G401.6 (cell line): Measurements from ENCODE around the gene HOATZ.

Source experiments
- FAIRE-seq: peaks from 2 replicates; lab custom pipeline; 2012; peaks lifted over from hg19 to GRCh38; lab: Jason Lieb, UNC

The HOATZ gene

GRCh38 chr11:111549869-111550203 is 35.3 kb downstream of the HOATZ start:
- FAIRE-seq, result no peak

DNA sequence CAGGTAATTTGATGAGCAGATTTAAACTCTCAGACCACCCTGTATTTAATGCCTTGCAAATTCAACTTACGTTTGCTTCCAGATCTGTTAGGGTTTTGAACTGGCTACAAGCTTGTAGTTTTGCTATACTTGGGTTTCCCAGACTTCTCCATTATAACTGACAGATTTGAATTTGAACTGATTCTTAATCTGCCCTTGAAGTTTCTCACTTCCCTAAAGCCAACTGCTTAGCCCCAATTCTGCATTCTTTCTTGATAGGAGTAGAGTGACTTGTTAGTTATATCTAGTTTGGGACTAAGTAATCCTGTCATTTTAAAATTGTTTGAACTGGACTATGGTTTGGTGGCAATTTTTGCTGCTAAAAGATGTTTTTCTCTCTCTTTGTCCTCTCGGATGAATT is 35.7 kb downstream of the HOATZ start:
- FAIRE-seq, result no peak

- no peak for FAIRE-seq
These were observed 40.0 kb downstream of the HOATZ start for GRCh38 chr11:111554532-111554931.

GRCh38 chr11:111555255-111555654 is 40.7 kb downstream of the HOATZ start:
- FAIRE-seq, result no peak

DNA sequence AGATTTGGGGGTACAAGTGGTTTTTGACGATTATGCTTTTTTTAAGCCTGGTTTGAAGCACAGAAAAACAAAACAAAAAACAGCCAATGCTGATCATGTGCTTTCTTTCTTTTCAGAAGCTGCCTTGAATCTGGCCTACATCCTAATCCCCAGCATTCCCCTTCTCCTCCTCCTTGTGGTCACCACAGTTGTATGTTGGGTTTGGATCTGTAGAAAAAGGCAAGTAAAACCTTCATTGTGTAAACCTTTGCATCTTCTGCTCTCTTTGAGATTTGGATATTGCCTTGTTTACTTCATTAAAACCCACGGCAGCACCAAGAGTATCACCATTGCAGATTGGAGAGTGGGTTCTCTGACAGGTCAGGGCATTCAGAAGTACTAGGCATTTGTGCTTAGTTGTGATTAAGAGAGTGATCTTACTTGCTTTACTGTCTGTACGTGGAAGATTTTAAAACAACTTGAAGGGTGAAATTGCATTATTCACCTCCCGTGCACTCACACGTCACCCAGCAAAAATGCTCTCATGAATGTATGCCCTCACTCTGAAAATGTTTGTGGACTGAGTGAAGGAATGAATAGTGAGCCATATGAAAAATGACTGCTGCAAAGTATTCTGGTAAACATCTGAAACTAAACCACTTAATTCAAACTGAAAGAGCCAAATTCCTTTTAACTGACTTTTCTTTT is 43.0 kb downstream of the HOATZ start:
- FAIRE-seq, result no peak

DNA sequence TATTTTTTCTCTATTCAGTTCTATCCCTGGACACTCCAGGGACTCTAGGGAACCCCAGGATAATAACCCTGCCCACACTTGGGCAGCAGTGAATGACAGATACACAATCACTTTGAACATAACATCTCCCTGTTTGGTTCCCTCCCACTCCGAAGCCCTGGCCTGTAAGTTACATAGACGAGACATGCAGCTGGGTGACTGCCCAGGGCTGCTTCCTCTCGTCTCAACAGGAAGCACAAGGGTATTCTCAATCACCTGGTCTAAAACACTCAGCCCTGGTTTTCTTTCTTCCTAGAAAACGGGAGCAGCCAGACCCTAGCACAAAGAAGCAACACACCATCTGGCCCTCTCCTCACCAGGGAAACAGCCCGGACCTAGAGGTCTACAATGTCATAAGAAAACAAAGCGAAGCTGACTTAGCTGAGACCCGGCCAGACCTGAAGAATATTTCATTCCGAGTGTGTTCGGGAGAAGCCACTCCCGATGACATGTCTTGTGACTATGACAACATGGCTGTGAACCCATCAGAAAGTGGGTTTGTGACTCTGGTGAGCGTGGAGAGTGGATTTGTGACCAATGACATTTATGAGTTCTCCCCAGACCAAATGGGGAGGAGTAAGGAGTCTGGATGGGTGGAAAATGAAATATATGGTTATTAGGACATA is 45.4 kb downstream of the HOATZ start:
- FAIRE-seq, result no peak

GRCh38 chr11:111560800-111561199 is 46.2 kb downstream of the HOATZ start:
- no peak for FAIRE-seq

DNA sequence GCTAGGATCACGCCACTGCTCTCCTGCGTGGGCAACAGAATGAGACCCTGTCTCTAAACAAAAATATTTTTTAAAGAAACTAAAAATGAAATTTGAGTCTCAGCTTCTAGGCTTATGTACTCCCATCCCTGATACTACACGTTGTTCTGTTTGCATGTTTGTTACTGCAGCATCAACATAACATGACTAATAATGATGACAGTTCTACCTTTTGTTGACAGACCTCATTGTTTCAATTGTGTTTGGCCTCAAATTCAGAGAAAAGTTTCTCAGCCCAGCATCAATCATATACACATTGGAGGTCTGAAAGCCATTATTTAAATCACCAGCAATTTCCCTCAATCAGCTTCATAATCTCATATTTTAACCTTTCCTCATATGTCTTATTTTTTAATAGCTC is 46.7 kb downstream of the HOATZ start:
- no peak for FAIRE-seq

- FAIRE-seq, result peak; percentile 69
These were observed 47.3 kb downstream of the HOATZ start for GRCh38 chr11:111561791-111562325.

DNA sequence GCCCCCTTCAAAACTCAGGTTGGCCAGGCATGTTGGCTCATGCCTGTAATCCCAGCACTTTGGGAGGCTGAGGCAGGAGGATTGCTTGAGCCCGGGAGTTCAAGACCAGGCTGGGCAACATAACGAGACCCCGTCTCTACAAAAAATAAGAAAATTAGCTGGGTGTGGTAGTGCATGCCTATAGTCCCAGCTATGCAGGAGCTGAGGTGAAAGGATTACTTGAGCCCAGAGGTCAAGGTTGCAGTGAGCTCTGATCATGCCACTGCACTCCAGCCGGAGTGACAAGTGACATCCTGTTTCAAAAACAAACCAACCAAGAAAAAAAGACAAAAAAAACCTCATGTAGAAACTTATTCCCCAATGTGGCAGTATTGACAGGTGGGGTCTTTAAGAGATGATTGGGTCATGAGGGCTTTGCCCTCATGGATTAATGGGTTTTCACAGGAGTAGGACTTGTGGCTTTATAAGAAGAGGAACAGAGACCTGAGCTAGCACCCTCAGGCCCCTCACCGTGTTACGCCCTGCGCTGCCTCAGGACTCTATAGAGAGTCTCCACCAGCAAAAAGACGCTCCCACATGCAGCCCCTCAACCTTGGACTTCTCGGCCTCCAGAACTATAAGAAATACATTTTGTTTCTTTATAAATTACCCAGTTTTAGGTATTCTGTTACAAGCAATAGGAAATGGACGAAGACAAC is 48.3 kb downstream of the HOATZ start:
- no peak for FAIRE-seq

DNA sequence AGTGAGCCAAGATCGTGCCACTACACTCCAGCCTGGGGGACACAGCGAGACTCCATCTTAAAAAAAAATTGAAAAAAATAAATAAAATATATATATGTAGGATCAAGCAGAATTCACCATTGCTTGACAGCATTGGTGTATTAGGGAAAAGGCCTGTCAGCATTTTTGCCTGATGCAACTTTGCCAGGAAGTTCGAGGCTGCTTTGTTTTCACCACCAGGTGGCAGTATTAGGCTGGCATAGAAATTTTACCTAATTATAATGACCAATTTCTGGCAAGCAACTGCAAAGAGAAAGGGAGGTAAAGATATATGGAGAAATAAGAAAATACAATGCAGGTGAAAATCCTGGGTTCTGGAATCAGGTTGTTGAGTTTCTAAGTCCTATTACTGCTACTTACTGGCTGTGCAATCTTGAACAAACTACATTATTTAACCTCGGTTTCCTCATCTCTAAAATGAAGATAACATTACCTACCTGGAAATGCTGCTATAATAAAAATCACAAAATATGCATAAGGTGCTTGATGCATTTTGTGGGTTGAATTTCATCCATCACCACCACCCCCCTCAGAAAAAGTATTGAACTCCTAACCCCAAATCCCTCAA is 50.6 kb downstream of the HOATZ start:
- peak; percentile 98 for FAIRE-seq

DNA sequence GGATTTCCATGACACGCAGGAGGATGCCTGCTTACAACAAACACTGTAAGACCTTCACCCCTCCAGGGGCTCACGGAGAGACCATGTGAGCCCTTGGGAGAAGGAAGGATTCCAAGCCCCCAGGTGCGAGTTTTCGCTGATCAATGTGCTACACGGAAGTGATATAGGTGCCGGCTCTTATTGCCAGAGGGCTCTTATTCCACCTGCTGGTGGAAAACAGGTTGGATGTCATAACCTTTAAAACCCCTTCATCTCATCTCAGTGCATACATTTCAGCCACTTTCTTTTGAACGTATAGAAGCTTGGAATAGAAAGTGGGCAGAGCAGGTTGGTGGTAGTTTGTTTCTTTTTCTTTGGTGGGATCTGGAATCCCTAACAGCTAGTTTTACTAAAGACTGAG is 51.7 kb downstream of the HOATZ start:
- FAIRE-seq, result no peak

DNA sequence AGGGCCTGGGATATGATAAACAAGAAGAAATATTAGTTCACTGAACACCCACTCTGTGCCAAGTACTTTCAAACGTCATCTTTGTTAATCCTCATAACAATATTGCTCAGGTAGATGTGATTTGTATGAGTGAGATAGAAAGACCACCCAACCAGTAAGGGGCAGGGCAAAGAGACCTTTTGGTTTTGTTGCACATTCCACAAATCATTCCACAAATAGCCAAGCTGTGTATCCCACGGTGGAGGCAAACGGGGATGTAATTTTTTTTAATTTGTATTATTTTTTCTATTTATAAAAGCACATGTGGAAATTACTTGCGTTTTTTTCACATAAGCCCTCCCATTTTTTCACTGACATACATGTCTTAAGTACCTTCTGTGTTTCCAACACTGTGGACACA is 54.9 kb downstream of the HOATZ start:
- no peak for FAIRE-seq

GRCh38 chr11:111570796-111571195 is 56.2 kb downstream of the HOATZ start:
- FAIRE-seq, result no peak

DNA sequence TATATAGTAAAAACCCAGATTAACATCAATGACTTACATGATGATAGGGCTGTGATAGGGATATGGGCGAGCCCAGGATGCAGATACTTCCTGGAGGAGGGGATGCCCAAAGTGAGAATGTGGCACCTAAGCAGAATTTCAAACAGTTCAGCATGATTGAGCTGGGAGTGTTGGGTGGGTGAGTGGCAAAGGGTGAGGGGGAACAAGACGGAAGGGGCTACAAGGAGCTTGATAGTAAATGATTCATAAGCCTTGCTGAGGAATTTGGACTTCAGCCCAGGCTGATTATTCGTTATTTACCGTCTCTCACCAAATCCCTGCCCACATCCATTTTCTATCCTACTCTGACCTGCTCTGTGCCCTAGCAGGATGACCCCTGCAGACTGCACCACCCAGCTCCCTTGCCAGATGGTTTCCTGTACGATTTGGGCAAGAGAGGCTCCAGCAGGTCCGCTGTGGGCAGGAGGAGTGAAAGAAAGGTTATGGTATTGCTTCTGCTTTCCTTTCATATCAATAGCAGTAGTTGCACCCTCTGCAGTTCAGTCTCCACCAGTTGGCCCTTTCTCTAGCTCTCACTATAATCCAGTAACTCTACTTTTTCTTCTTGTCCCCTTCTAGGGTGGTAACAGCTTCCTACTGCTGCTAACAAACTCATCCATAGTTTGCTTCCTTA is 57.4 kb downstream of the HOATZ start:
- no peak for FAIRE-seq

- no peak for FAIRE-seq
These were observed 58.0 kb downstream of the HOATZ start for GRCh38 chr11:111572581-111572980.

DNA sequence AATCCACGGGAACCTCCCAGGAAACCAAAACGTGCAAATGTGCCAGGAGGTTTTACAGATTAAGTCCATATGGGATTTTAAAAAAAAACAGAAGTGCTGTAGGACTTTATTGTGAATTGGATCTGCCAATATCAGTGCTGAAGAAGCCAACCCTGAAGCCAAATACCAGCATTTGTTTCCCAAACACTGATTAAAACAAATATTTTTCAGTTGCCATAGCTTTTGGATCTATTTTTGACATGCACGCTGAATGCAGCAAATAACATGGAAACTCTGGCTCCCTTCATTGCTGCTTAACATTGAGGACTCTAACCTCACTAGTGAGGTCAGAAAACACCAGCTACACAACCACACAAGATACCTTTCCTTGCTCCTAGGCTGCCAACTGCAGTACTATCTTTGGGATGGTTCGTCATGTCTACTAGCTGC is 59.3 kb downstream of the HOATZ start:
- no peak for FAIRE-seq

- no peak for FAIRE-seq
These were observed 60.0 kb downstream of the HOATZ start for GRCh38 chr11:111574373-111575225.

DNA sequence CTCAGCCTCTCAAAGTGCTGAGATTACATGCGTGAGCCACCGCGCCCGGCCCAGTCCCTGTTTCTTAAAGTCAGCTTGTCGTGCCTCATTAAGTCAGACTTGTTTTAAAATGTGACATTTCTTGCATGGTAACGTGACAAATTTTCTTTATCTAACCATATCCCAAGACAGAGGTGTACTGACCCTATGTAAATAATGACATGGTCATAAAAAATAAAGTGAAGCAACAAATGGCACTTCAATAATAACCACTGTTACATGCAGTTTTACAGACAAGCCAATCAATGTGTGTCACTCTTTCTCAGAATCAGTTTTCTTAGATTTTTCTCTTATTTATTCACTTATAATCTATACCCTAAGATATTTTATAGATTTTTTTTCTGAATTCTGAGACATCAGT is 61.2 kb downstream of the HOATZ start:
- FAIRE-seq, result no peak

DNA sequence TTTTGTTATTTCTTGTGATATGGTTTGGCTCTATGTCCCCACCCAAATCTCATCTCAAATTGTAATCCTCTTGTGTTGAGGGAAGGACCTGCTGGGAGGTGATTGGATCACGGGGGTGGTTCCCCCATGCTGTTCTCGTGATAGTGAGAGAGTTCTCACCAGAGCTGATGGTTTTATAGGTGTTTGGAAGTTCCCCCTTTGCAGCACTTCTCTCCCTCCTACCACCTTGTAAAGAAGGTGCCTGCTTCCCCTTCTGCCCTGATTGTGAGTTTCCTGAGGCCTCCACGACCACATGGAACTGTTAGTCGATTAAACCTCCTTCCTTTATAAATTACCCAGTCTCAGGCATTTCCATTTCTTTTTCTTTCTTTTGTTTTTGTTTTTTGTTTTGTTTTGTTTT is 63.2 kb downstream of the HOATZ start:
- FAIRE-seq, result no peak

DNA sequence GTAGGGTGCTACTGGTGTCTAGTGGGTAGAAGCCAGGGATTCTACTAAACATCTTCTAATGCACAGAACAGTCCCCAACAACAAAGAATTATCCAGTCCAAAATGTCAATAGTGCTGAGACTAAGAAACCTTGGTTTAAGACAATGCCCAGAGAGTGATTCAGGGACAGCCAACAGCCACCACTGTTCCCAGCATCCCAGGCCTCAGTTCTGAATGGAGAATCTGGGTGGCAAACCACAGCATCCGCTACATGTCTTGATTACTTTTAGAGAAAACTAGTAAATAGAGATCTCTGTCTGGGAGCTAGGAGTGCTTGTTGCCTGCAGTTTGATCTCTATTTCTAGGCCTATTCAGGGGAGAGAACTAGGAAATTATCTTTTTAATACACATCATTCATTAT is 66.8 kb downstream of the HOATZ start:
- no peak for FAIRE-seq

DNA sequence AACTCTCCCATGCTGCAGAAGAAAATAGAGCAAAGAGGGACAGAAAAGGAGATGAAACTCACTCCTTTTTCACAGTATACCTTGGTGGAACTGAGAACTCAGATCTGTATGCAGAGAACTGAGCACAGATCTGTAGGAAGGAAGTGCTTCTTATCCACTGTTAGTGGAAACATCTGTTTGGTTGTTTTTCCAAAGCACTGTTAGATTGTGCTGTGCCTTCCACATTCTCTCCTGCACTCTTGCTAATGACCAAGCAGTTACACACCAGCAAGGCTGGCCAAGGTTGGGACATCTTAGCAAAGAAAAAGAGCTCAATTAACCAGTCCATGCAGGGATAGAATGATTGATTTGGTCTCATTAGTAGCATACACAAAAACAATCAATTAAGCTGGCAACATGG is 67.6 kb downstream of the HOATZ start:
- FAIRE-seq, result no peak
